ENCODE results near the gene NAT10.

GRCh38 chr11:34146866-34147265, 41.4 kb downstream of the NAT10 start:
- TF ChIP-seq CTCF (IDR thresholded peaks at IDR 0.05; ENCODE audit: poor library complexity, severe bottlenecking) (no peak), REST (IDR thresholded peaks at IDR 0.05; ENCODE audit: borderline replicate concordance) (no peak), POLR2AphosphoS5 (IDR thresholded peaks at IDR 0.05) (no peak), TAF1 (IDR thresholded peaks at IDR 0.05; ENCODE audit: low read depth) (no peak)

Measured in neural cell (in vitro differentiated cells).